NCI-H1048 (cell line): Measurements from ENCODE around the gene STK32C.
"Not testable (repeated sequence)": the region's sequence is repeated elsewhere in the genome, so short reads cannot be mapped to it uniquely, and the experiment has no call there.

Experiments used
- DNase-seq: peaks from one replicate; lab custom pipeline; 2025; lab: John Stamatoyannopoulos, UW

The STK32C gene

GRCh38 chr10:132301371-132302330 lies 6.1 kb downstream of the STK32C start:
- DNase-seq: no peak

DNA sequence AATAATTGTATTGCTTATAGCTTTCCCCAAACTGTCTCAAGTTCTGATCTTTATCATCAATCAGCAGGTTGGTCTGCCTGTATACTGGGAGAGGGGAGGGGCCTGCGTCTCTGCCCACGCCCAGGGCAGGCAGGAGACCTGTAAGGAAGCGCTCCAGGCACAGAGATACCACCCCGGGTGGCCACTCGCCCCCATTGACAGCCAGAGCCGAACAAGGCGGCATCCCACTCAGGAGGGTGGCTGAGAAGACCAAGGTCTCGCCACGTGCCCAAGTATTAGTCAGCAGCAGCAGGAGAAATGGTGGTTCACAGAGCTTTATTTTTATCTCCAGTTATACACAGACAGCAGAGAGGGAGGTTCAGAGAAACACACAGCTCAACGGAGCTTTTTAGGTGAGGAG lies 7.2 kb downstream of the STK32C start:
- DNase-seq: no peak

DNA sequence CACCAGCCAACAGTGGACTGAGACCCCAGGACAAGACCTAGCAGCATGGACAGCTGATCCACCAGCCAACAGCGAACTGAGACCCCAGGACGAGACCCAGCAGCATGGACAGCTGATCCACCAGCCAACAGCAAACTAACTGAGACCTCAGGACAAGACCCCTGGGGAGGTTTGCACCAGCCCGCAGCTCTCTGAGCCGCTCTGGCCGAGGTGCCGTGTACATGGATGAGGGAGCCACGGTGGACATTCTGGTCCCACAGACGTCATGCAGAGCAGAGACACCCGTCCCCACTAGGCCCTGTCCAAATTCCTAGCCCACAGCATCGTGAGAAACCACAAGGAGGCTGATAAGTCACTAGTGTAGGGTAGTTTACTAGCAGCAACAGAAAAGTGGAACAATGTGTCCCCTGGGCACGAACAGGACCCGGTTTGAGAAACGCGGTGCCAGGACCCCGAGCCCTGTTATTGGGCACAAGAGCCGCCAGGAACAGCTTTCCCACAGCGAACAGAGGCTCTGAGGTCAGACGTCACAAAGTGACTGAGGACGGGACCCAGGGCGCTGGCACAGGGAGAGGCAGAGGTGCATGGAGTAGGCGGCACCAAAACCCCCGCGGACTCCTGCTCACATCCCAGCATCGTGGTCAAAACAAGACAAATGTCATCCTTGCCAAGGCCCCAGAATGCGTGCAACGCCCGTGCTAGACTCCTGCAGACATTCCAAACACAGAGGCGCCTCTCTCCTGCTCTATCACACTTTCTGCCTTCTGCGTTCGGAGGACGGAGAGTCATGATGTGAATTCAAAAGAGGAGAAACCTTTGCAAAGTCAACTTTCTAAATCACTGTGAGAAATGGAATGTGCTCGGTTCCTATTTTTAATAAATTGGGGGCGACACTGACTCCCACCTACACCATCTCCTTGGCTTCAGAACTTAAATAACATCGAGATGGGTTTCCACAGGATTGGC lies 8.1 kb downstream of the STK32C start:
- DNase-seq: no peak

DNA sequence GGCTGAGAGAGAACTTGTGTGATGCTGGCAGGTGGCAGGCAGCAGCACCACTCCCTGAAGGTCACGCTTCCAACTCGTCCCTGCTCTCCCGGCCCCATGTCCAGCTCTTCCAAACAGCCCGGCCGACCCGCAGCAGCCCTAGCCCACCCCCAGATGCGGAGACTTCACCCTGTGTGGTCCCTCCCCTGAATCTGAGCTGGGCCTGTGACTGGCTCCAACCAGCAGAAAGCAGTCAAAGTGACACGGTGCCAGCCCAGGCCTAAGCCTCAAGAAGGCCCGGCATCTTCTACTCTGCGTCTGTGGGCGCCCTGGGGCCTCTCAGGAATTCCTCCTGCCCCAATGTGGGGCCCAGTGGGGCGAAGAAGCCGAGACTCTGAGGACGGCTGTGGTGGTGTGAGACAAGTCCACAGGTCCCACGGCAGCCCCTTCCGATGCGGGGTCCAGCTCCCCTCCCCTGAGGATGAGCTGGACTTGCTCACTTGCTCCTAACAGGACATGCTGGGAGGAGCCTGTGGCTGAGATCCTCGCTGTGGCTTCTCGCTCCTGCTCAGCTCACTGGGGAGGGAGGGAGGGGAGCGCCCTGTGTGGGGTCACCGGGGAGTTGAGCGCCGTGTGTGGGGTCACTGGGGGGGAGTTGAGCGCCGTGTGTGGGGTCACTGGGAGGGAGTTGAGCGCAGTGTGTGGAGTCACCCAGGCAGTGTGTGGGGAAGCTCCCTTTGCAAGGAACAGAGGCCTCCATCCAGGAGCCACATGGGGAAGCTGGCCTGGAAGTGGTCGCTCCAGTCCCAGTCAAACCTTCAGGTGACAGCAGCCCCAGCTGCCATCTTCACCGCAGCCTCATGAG lies 9.5 kb downstream of the STK32C start:
- DNase-seq: no peak

DNA sequence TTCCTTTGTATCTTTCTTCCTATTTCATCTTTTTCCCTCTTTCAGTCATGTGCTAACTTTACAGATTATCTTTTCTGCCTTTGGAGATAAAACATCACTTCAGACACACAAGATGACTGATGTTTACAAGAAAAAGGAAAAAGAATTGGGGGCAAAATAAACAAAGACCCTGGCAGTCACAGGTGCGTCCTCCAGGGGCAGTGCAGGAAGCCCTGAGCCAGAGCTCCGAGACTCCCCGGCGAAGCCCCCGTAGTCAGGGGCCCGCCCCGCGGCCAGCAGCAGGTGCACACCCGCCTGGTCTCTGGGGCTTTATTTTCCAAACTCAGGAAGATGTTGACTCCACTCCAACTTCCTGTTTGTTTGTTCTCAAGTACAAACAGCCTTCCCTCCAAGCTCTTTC lies 10.2 kb downstream of the STK32C start:
- no peak for DNase-seq

- no peak for DNase-seq
Measured at GRCh38 chr10:132296666-132297443, 10.9 kb downstream of the STK32C start.

- not testable (repeated sequence) for DNase-seq
Measured at GRCh38 chr10:132295481-132295880, 12.3 kb downstream of the STK32C start.

DNA sequence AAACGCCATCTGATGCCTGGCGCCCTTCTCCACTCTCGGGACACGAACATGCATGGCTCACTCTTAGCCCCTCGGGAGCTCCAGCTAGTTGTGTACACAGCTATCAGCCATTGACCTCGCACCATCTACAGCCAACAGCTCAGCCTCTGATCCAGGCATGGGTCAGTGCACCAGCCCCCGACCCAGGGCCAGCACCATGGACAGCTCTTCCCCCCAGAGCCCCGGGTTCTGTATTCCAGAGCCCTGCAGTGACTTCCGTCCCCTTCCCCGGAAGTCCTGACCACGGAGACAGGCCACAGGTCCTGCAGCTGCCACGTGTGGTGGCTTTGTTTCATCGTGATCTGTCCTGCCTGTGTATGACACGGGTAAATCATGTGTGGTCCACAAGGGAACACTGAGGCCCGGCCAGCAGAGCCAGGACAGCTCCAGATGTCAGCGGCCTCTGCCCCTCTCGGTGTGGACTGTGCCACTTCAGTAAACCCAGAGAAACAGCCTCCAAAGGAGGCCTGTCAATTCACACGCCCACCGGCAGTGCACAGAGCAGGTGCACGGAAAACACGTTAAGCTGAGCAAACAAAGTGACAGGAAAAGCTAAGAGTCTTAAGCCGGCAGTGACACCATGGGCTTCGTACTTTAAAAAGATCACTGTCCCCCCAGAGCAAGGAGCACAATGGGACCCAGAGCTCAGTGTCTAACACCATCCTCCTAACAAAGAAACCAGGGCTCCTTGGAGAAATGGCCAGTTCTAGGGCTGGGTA lies 13.0 kb downstream of the STK32C start:
- DNase-seq: no peak

GRCh38 chr10:132293813-132294520 lies 13.8 kb downstream of the STK32C start:
- no peak for DNase-seq

DNA sequence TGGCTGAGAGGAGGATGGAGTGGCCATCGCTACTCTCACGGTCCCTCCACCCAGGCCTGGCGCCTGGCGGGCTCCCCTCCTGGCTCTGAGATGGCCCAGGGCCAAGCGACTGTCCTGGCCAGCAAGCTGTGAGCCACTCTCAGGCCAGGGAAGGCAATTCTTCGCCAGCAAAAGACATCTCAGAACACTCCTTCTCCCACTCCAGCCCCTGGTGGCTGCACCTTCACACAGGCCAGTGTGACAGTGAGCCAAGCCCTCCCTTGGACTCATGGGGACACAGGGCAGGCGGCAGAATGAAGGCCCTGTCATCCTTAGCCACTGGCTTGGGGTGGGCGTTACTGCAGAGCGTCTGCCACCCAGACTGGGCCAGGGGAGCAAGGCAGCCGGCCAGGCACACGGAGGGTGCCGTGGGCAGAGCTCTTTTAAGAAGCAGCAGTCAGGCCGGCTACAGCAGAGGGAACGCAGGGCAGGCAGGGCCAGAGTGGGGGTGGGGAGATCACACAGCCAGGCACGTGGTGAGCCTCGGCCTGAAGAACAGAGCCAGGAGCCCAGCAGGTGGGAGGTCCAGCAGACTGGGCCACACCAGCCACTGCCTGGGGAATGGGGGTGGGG lies 14.4 kb downstream of the STK32C start:
- no peak for DNase-seq

GRCh38 chr10:132292287-132293200 lies 15.2 kb downstream of the STK32C start:
- no peak for DNase-seq

- DNase-seq: no peak
Measured at GRCh38 chr10:132291826-132292225, 15.9 kb downstream of the STK32C start.

- no peak for DNase-seq
Measured at GRCh38 chr10:132290631-132291030, 17.1 kb downstream of the STK32C start.

DNA sequence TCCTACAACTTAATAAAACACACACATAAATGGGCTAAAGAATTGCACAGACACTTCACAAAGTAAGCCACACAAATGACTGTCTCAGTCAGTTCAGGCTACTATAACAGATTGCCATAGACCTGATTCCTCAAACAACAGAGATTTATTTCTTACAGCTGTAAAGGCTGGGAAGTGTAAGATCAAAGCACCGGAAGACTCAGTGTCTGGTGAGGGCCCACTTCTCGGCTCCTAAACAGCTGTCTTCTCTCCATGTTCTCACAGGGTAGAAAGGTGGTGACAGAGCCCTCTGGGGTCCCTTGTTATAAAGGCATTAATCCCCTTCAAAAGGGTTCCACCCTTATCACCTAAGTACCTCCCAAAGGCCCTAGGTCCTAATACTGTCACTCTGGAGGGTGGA lies 18.3 kb downstream of the STK32C start:
- no peak for DNase-seq

GRCh38 chr10:132283604-132284382 lies 24.0 kb downstream of the STK32C start:
- DNase-seq: no peak

- no peak for DNase-seq
Measured at GRCh38 chr10:132282667-132283603, 24.8 kb downstream of the STK32C start.
